Pancreas (tissue), 10 donors: Measurements from ENCODE around the gene DDI2. TPM values are rescaled to one million over a fixed set of nuclear protein-coding genes. Genes with fewer than 3 reads are reported as not detected.

Source experiments
- ATAC-seq, 4 donors: fragments of 200-7000 bp; cut with Tn5 transposase; one replicate each; pipeline versions ENCODE4 v1.8.0 to v1.9.1; 2020; ENCODE audit warnings: mild to moderate bottlenecking in 4 of 4, moderate library complexity in 4 of 4
- DNase-seq, 6 donors: peaks; one replicate each; pipeline ENCODE4 v3.0.0-alpha.2; 2020
- FAIRE-seq: peaks from 2 replicates; lab custom pipeline; 2012; peaks lifted over from hg19 to GRCh38; lab: Jason Lieb, UNC
- H3K27ac ChIP-seq, 4 donors: fragments of 200-600 bp; sonication (generic); 1 replicate in 3 of 4; 2 replicates in 1 of 4; pipeline versions ENCODE4 v1.5.0 to v1.8.0; 2020
- H3K27me3 ChIP-seq, 4 donors: fragments of 200-600 bp; one replicate each; pipeline ENCODE4 v1.8.0; 2021
- H3K36me3 ChIP-seq, 3 donors: fragments of 200-600 bp; sonication (generic) in 1 of 3; one replicate each; pipeline versions ENCODE4 v1.5.0 to v1.8.0; 2020 to 2021
- H3K4me1 ChIP-seq, 3 donors: fragments of 200-600 bp; one replicate each; pipeline ENCODE4 v1.8.0; 2021
- H3K4me3 ChIP-seq, 4 donors: fragments of 200-600 bp; sonication (generic) in 2 of 4; one replicate each; pipeline versions ENCODE4 v1.5.0 to v1.8.0; 2020 to 2021
- H3K9me3 ChIP-seq, 4 donors: fragments of 200-600 bp; one replicate each; pipeline ENCODE4 v1.8.0; 2021
- WGBS, 2 donors: extraction: QIAGEN DNeasy Blood & Tissue Kit; methylation state at CpG; one replicate each; pipeline ENCODE4 v1.1.7; 2013; 5-methylcytosine and 5-hydroxymethylcytosine counted together
- intact Hi-C, 3 donors: fragments of 100-400 bp; cut with DNase I; formaldehyde crosslinking; loops; one replicate each; pipeline versions ENCODE4 v1.11.1 to v1.14.2; 2022
- polyA plus RNA-seq, 2 donors: library from polyadenylated mRNA; stranded (reverse); fragments of 200-250 nt; gene quantifications; one replicate each; pipeline ENCODE4 v1.2.3, GENCODE V29; 2013
- total RNA-seq, 6 donors: library from RNA; stranded (reverse); fragmentation: NEBNext Ultra II Directional in 4 of 6; extraction: Animal tissue kit (Norgen Biotek cat#: 25700) in 4 of 6; gene quantifications; one replicate each; pipeline versions ENCODE4 v1.2.1 to v1.2.4, GENCODE V29; 2021 to 2023
- TF ChIP-seq, protein P1 (sequence below), 4 donors: fragments of 200-600 bp; sonication (generic) in 3 of 4; IDR thresholded peaks; one replicate each; pipeline versions ENCODE4 v1.5.0 to v1.8.0; 2021; ENCODE audit warnings: antibody characterized with exemption in 4 of 4
- donor health status: healthy with polysubstance abuse.
- donor health status: DM: no; HTN: no; CAD: no; lungs with moderate emphysema.
- donor health status: DM: no; HTN: no; CAD: no.
- donor health status: control.
- donor health status: control.
- donor health status: Bipolar disorder and iron deficiency.
- donor health status: DM: yes; HTN: yes; CAD: no.
- donor health status: DM: no; HTN: no; CAD: no.
- donor health status: DM: no; HTN: no; CAD: no.
- donor health status: DM: yes; HTN: yes; CAD: no.

The DDI2 gene
- total and polyA plus RNA-seq, 8 donors: 4.7 to 17.8 (median 15.3) TPM

DNA sequence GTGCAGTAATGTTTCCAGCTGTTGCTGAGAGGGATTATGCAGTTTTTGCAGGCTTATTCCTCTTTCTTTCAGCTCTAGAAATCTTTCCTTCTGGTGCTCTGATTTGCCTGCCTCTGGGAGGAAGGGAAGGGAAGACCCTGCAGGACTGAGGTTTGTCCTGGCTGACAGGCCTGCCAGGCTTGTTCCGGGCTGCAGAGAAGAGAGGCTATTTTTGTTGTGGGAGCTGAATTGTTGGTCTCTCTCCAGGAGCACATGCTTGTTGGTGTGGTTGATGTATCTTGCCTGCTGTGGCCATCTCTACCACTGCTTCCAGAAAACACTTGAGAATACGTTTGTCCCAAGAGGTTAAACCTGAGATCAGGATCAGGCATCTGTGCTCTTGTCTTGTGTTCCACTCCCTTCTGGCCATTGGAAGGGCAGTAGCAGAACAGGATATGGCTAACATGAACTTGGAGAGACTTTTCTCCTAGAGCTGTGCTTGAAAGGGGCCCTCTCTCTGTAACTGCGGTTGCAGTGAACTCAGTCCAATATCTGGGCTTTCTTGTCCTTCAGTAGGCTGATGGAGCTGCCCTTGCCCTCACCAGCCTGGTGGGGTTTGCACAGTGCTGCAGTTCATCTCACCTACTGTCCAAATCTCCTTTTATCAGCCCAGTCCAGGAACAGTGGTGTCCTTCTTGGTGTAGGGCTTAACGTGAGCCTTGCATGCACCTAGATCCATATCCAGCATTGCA is 97.3 kb downstream of the DDI2 start:
- H3K4me1 ChIP-seq: no peaks in the 10 kb centered on the region
- H3K27ac ChIP-seq: no peak overlapping the region
- ATAC-seq: peak in 2 of 4 donors; percentile 17 to 23

DNA sequence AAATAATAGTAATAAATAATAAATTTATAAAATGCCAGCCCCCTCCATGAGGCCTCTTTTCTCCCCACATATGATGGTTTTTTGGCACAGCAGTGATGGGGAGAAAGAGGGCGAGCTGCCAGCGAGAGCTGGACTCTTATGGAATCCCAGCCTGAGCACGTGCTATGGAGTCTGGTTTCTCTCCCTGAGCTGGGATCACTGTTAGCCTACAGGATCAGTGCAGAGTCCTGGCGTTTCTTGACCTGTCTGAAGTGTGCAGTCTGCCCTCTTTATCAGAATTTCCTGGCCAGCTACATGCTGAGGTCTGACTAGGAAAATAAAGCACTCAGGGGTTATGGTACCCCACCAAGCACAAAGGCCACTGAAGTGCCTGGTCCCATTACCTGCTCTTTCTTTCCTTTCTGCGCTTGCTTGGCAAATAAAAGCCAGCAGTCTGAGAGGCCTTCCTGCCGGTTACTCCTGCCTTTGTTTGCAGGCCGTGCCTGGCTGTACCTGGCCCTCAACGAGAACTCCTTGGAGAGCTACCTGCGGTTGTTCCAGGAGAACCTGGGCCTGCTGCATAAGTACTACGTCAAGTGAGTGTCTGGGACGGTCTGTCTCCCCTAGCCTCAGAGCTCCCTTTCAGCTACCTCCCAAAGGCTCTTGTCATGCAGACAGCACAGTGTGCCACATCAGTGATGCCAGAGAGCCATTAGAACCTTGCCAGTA is 100.3 kb downstream of the DDI2 start:
- 89 to 90% methylated on average over 11 of the region's 11 CpGs for WGBS, 2 donors
- TF ChIP-seq, protein P1, sequence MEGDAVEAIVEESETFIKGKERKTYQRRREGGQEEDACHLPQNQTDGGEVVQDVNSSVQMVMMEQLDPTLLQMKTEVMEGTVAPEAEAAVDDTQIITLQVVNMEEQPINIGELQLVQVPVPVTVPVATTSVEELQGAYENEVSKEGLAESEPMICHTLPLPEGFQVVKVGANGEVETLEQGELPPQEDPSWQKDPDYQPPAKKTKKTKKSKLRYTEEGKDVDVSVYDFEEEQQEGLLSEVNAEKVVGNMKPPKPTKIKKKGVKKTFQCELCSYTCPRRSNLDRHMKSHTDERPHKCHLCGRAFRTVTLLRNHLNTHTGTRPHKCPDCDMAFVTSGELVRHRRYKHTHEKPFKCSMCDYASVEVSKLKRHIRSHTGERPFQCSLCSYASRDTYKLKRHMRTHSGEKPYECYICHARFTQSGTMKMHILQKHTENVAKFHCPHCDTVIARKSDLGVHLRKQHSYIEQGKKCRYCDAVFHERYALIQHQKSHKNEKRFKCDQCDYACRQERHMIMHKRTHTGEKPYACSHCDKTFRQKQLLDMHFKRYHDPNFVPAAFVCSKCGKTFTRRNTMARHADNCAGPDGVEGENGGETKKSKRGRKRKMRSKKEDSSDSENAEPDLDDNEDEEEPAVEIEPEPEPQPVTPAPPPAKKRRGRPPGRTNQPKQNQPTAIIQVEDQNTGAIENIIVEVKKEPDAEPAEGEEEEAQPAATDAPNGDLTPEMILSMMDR (IDR thresholded peaks at IDR 0.05): no peak
- peaks cover 0 to 34% (median 11%) of the 10 kb centered on the region in 3 donors for H3K36me3 ChIP-seq
- no peak overlapping the region for H3K4me3 ChIP-seq
- ATAC-seq (peak in 2 of 4 donors; percentile 36 to 58), DNase-seq (no peak), FAIRE-seq (no peak)
- H3K27me3 ChIP-seq: no peaks in the 10 kb centered on the region
- H3K4me1 ChIP-seq: no peaks in the 10 kb centered on the region
- no peak overlapping the region for H3K27ac ChIP-seq
- intact Hi-C loops: no loop called here
- H3K9me3 ChIP-seq: no peaks in the 10 kb centered on the region

More for the DNA sequence above, 97.3 kb downstream of the DDI2 start:
- Histone ChIP-seq H3K36me3 (peaks cover 0 to 17% (median 8%) of the 10 kb centered on the region in 3 donors), H3K27me3 (no peaks in the 10 kb centered on the region), H3K9me3 (no peaks in the 10 kb centered on the region), H3K4me3 (no peak overlapping the region)
- TF ChIP-seq, protein P1 (IDR thresholded peaks at IDR 0.05): no peak
- no peak for FAIRE-seq
- DNase-seq: no peak
- intact Hi-C loops: no loop called here
- WGBS, 2 donors: 58 to 80% methylated on average over 4 of the region's 4 CpGs

DNA sequence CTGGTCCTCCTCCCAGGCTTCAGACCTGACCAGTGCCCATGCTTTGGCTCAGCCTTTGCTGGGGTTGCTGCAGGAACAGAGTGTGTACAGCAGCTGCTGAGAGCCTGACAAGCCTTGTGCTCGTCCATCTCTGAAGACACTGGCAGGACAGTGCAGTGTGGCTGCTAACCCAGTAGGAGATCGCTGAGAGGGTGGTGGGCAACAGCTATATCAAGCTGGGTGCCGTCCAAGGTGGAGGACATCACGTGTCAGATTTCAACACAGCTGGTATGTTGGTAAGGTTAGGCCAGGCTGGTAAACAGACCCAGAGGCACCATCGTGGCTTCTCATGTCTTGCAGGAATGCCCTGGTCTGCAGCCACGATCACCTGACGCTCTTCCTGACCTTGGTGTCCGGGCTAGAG is 100.9 kb downstream of the DDI2 start:
- DNase-seq (no peak), ATAC-seq (no peak), FAIRE-seq (no peak)
- Histone ChIP-seq H3K9me3 (no peaks in the 10 kb centered on the region), H3K27ac (no peak overlapping the region), H3K4me3 (no peak overlapping the region), H3K27me3 (no peaks in the 10 kb centered on the region), H3K36me3 (peaks cover 0 to 39% (median 11%) of the 10 kb centered on the region in 3 donors), H3K4me1 (no peaks in the 10 kb centered on the region)
- WGBS, 2 donors: 78 to 81% methylated on average over 8 of the region's 8 CpGs
- TF ChIP-seq, protein P1 (IDR thresholded peaks at IDR 0.05): no peak
- intact Hi-C loops: no loop called here

Other genes with a start within 250 kb of the DDI2 start
- gene EFHD2, start 207.6 kb upstream of the DDI2 start, total RNA-seq: 10 to 100 TPM; 35.9 to 43.6 (median 38.8) TPM
- gene EFHD2, start 207.6 kb upstream of the DDI2 start, polyA plus RNA-seq: 10 to 100 TPM; 30.5 to 47.4 TPM
- gene CTRC, start 179.0 kb upstream of the DDI2 start, total RNA-seq: over 10,000 TPM in 1 of 6 donors, 1,000 to 10,000 TPM in 5; 7,866 to 13,867 (median 8,408) TPM
- 1,000 to 10,000 TPM; 3,972 to 5,613 TPM for gene CTRC, start 179.0 kb upstream of the DDI2 start, polyA plus RNA-seq
- gene CELA2A, start 160.7 kb upstream of the DDI2 start, total RNA-seq: over 10,000 TPM in 2 of 6 donors, 1,000 to 10,000 TPM in 3, 100 to 1,000 TPM in 1; 360 to 20,184 (median 5,030) TPM
- gene CELA2A, start 160.7 kb upstream of the DDI2 start, polyA plus RNA-seq: 1,000 to 10,000 TPM; 2,295 to 3,502 TPM
- gene CELA2B, start 141.4 kb upstream of the DDI2 start, total RNA-seq: 1,000 to 10,000 TPM in 2 of 6 donors, 100 to 1,000 TPM in 4; 310 to 2,290 (median 800) TPM
- 100 to 1,000 TPM; 186 to 203 TPM for gene CELA2B, start 141.4 kb upstream of the DDI2 start, polyA plus RNA-seq
- 10 to 100 TPM in 1 of 6 donors, 1 to 10 TPM in 5; 6.6 to 16.3 (median 8.4) TPM for gene CASP9, start 93.2 kb upstream of the DDI2 start, total RNA-seq
- gene CASP9, start 93.2 kb upstream of the DDI2 start, polyA plus RNA-seq: 10 to 100 TPM; 18.5 to 32.0 TPM
- gene DNAJC16, start 90.6 kb upstream of the DDI2 start, total RNA-seq: 10 to 100 TPM in 3 of 6 donors, 1 to 10 TPM in 3; 8.7 to 16.2 (median 10.2) TPM
- gene DNAJC16, start 90.6 kb upstream of the DDI2 start, polyA plus RNA-seq: 1 to 10 TPM; 5.0 to 6.3 TPM
- gene AGMAT, start 32.4 kb upstream of the DDI2 start, total RNA-seq: 1 to 10 TPM in 1 of 6 donors, under 1 TPM in 5; 0.43 to 1.0 (median 0.55) TPM
- under 1 TPM; 0.28 to 0.30 TPM for gene AGMAT, start 32.4 kb upstream of the DDI2 start, polyA plus RNA-seq
- gene PLEKHM2, start 66.9 kb downstream of the DDI2 start, total RNA-seq: 10 to 100 TPM; 22.9 to 39.6 (median 29.4) TPM
- gene PLEKHM2, start 66.9 kb downstream of the DDI2 start, polyA plus RNA-seq: 10 to 100 TPM; 33.6 to 35.1 TPM
- gene SLC25A34, start 118.8 kb downstream of the DDI2 start, total RNA-seq: 1 to 10 TPM in 5 of 6 donors, under 1 TPM in 1; 0.57 to 1.9 (median 1.8) TPM
- 1 to 10 TPM; 6.1 to 6.9 TPM for gene SLC25A34, start 118.8 kb downstream of the DDI2 start, polyA plus RNA-seq
- not detected for gene TMEM82, start 125.0 kb downstream of the DDI2 start, total RNA-seq
- gene TMEM82, start 125.0 kb downstream of the DDI2 start, polyA plus RNA-seq: not detected
- 10 to 100 TPM; 22.2 to 61.5 (median 29.4) TPM for gene FBLIM1, start 141.3 kb downstream of the DDI2 start, total RNA-seq
- 10 to 100 TPM; 20.4 to 36.8 TPM for gene FBLIM1, start 141.3 kb downstream of the DDI2 start, polyA plus RNA-seq
- under 1 TPM; 0.35 to 0.87 (median 0.61) TPM for gene UQCRHL, start 190.2 kb downstream of the DDI2 start, total RNA-seq
- 1 to 10 TPM; 1.3 to 1.5 TPM for gene UQCRHL, start 190.2 kb downstream of the DDI2 start, polyA plus RNA-seq
- 10 to 100 TPM; 23.9 to 38.2 (median 27.5) TPM for gene SPEN, start 230.2 kb downstream of the DDI2 start, total RNA-seq
- gene SPEN, start 230.2 kb downstream of the DDI2 start, polyA plus RNA-seq: 10 to 100 TPM; 16.2 to 18.6 TPM